ENCODE results near the gene KRTAP1-1.

KRTAP1-1 gene

GRCh38 chr17:41020336-41020735 lies 20.9 kb downstream of the KRTAP1-1 start:
- no peaks in the 10 kb centered on the region for H3K27me3 ChIP-seq (ENCODE audit: low read length)
- H3K36me3 ChIP-seq (ENCODE audit: low read length): no peaks in the 10 kb centered on the region
- H2AFZ ChIP-seq (ENCODE audit: low read depth, low read length, severe bottlenecking): no peak overlapping the region
- no peak overlapping the region for H3K4me2 ChIP-seq (ENCODE audit: low read depth, low read length, poor library complexity, severe bottlenecking)
- no peak overlapping the region for H3K9ac ChIP-seq (ENCODE audit: low read length)
- H3K9me2 ChIP-seq (replicated peaks; ENCODE audit: insufficient read depth, low read length): no peaks in the 10 kb centered on the region
- no peaks in the 10 kb centered on the region for H3K9me3 ChIP-seq (ENCODE audit: insufficient read depth, low read length)
- no peaks in the 10 kb centered on the region for H4K20me1 ChIP-seq (ENCODE audit: low read depth, low read length)
- H3K4me3 ChIP-seq (ENCODE audit: insufficient read depth, low read length, poor library complexity, severe bottlenecking): no peak overlapping the region
- TF ChIP-seq EZH2phosphoT487 (conservative IDR thresholded peaks at IDR 0.05; ENCODE audit: low read length) (no peak), CTCF (IDR thresholded peaks at IDR 0.05; ENCODE audit: insufficient read depth, low read length, poor library complexity, severe bottlenecking) (no peak)
- H3K79me2 ChIP-seq (ENCODE audit: insufficient read depth, low read length): no peaks in the 10 kb centered on the region
- no peaks in the 10 kb centered on the region for H3F3A ChIP-seq (ENCODE audit: insufficient read depth)
- H3K27ac ChIP-seq (ENCODE audit: low read depth, low read length): no peak overlapping the region

- Histone ChIP-seq H3K4me3 (ENCODE audit: insufficient read depth, low read length, poor library complexity, severe bottlenecking) (no peak overlapping the region), H3K27me3 (ENCODE audit: low read length) (no peaks in the 10 kb centered on the region), H4K20me1 (ENCODE audit: low read depth, low read length) (no peaks in the 10 kb centered on the region), H3K36me3 (ENCODE audit: low read length) (no peaks in the 10 kb centered on the region), H3K9ac (ENCODE audit: low read length) (no peak overlapping the region), H3F3A (ENCODE audit: insufficient read depth) (no peaks in the 10 kb centered on the region), H3K9me2 (replicated peaks; ENCODE audit: insufficient read depth, low read length) (no peaks in the 10 kb centered on the region), H3K9me3 (ENCODE audit: insufficient read depth, low read length) (no peaks in the 10 kb centered on the region), H3K79me2 (ENCODE audit: insufficient read depth, low read length) (no peaks in the 10 kb centered on the region), H2AFZ (ENCODE audit: low read depth, low read length, severe bottlenecking) (no peak overlapping the region), H3K27ac (ENCODE audit: low read depth, low read length) (no peak overlapping the region), H3K4me2 (ENCODE audit: low read depth, low read length, poor library complexity, severe bottlenecking) (no peak overlapping the region)
- no peak for TF ChIP-seq CTCF (IDR thresholded peaks at IDR 0.05; ENCODE audit: insufficient read depth, low read length, poor library complexity, severe bottlenecking)
- no peak for TF ChIP-seq EZH2phosphoT487 (conservative IDR thresholded peaks at IDR 0.05; ENCODE audit: low read length)
These were observed 21.8 kb downstream of the KRTAP1-1 start for GRCh38 chr17:41019415-41019814.

- no peaks in the 10 kb centered on the region for H3K27me3 ChIP-seq (ENCODE audit: low read length)
- no peak overlapping the region for H3K27ac ChIP-seq (ENCODE audit: low read depth, low read length)
- H2AFZ ChIP-seq (ENCODE audit: low read depth, low read length, severe bottlenecking): no peak overlapping the region
- no peaks in the 10 kb centered on the region for H3K9me3 ChIP-seq (ENCODE audit: insufficient read depth, low read length)
- no peaks in the 10 kb centered on the region for H3K36me3 ChIP-seq (ENCODE audit: low read length)
- no peak overlapping the region for H3K9ac ChIP-seq (ENCODE audit: low read length)
- H3F3A ChIP-seq (ENCODE audit: insufficient read depth): no peaks in the 10 kb centered on the region
- no peaks in the 10 kb centered on the region for H4K20me1 ChIP-seq (ENCODE audit: low read depth, low read length)
- no peak overlapping the region for H3K4me2 ChIP-seq (ENCODE audit: low read depth, low read length, poor library complexity, severe bottlenecking)
- TF ChIP-seq CTCF (IDR thresholded peaks at IDR 0.05; ENCODE audit: insufficient read depth, low read length, poor library complexity, severe bottlenecking) (no peak), EZH2phosphoT487 (conservative IDR thresholded peaks at IDR 0.05; ENCODE audit: low read length) (no peak)
- no peaks in the 10 kb centered on the region for H3K9me2 ChIP-seq (replicated peaks; ENCODE audit: insufficient read depth, low read length)
- H3K79me2 ChIP-seq (ENCODE audit: insufficient read depth, low read length): no peaks in the 10 kb centered on the region
- no peak overlapping the region for H3K4me3 ChIP-seq (ENCODE audit: insufficient read depth, low read length, poor library complexity, severe bottlenecking)
These were observed 22.7 kb downstream of the KRTAP1-1 start for GRCh38 chr17:41018541-41018940.

All from SU-DHL-6 (cell line).